WTC11 (cell line): Measurements from ENCODE around the gene PPID. TPM values are rescaled to one million over a fixed set of nuclear protein-coding genes. Genes with fewer than 3 reads are reported as not detected.
A peak's percentile ranks its signal among the peaks of the same experiment; 100 is the strongest.

Experiments
- ARID4B ChIP-seq: sonication (generic); formaldehyde crosslinking; IDR thresholded peaks from 2 replicates; pipeline ENCODE4 v1.8.0; 2023; ENCODE audit warnings: missing genetic modification reagents, mild to moderate bottlenecking, borderline replicate concordance
- CREB1 ChIP-seq: sonication (generic); formaldehyde crosslinking; IDR thresholded peaks from 2 replicates; pipeline ENCODE4 v1.8.0; 2023; ENCODE audit warnings: mild to moderate bottlenecking, missing genetic modification reagents
- E2F4 ChIP-seq: sonication (generic); formaldehyde crosslinking; IDR thresholded peaks from 2 replicates; pipeline ENCODE4 v1.8.1; 2022; ENCODE audit warnings: low read depth, mild to moderate bottlenecking, moderate library complexity, missing genetic modification reagents, borderline replicate concordance
- E2F5 ChIP-seq: sonication (generic); formaldehyde crosslinking; IDR thresholded peaks from 2 replicates; pipeline ENCODE4 v1.8.1; 2022; ENCODE audit warnings: mild to moderate bottlenecking, moderate library complexity, missing genetic modification reagents
- FOXK1 ChIP-seq: sonication (generic); formaldehyde crosslinking; IDR thresholded peaks from 2 replicates; pipeline ENCODE4 v1.8.0; 2022; ENCODE audit warnings: mild to moderate bottlenecking, moderate library complexity, missing genetic modification reagents
- GRHL2 ChIP-seq: fragments of 250-450 bp; sonication (Bioruptor Pico); IDR thresholded peaks from 2 replicates; pipeline ENCODE4 v1.8.0; 2022; ENCODE audit warnings: mild to moderate bottlenecking, moderate library complexity; ENCODE audit not compliant: insufficient replicate concordance, severe bottlenecking
- JUN ChIP-seq: sonication (generic); formaldehyde crosslinking; IDR thresholded peaks from 2 replicates; pipeline ENCODE4 v1.8.0; 2023; ENCODE audit warnings: mild to moderate bottlenecking, missing genetic modification reagents
- KAT7 ChIP-seq: sonication (generic); formaldehyde crosslinking; IDR thresholded peaks from 2 replicates; pipeline ENCODE4 v1.8.1; 2023; ENCODE audit warnings: missing genetic modification reagents, mild to moderate bottlenecking, borderline replicate concordance
- NFATC4 ChIP-seq: fragments of 250-450 bp; sonication (Bioruptor Pico); IDR thresholded peaks from 2 replicates; pipeline ENCODE4 v1.9.0; 2021; ENCODE audit warnings: mild to moderate bottlenecking
- OVOL2 ChIP-seq: fragments of 250-450 bp; sonication (Bioruptor Pico); IDR thresholded peaks from 2 replicates; pipeline ENCODE4 v1.9.0; 2021; ENCODE audit warnings: mild to moderate bottlenecking, borderline replicate concordance
- PRRX2 ChIP-seq: fragments of 250-450 bp; sonication (Bioruptor Pico); IDR thresholded peaks from 2 replicates; pipeline ENCODE4 v1.8.0; 2021; ENCODE audit warnings: mild to moderate bottlenecking
- TCF7 ChIP-seq: sonication (generic); formaldehyde crosslinking; IDR thresholded peaks from 2 replicates; pipeline ENCODE4 v1.8.0; 2022; ENCODE audit warnings: mild to moderate bottlenecking, low read depth, missing genetic modification reagents, moderate library complexity
- TP53 ChIP-seq: sonication (generic); formaldehyde crosslinking; IDR thresholded peaks from 2 replicates; pipeline ENCODE4 v1.8.1; 2023; ENCODE audit warnings: mild to moderate bottlenecking, missing genetic modification reagents
- ZBTB21 ChIP-seq: sonication (generic); formaldehyde crosslinking; IDR thresholded peaks from 2 replicates; pipeline ENCODE4 v1.8.1; 2023; ENCODE audit warnings: mild to moderate bottlenecking, missing genetic modification reagents, borderline replicate concordance
- ZNF671 ChIP-seq: fragments of 250-450 bp; sonication (Bioruptor Pico); IDR thresholded peaks from 2 replicates; pipeline ENCODE4 v1.8.0; 2021; ENCODE audit warnings: mild to moderate bottlenecking
- total RNA-seq: library from RNA; stranded (reverse); gene quantifications from 3 replicates; pipeline ENCODE4 v1.2.3, GENCODE V29; 2021
- TF ChIP-seq, protein P1 (sequence below): fragments of 250-450 bp; sonication (Bioruptor Pico); IDR thresholded peaks from 2 replicates; pipeline ENCODE4 v1.9.0; 2021; ENCODE audit warnings: mild to moderate bottlenecking, borderline replicate concordance
- TF ChIP-seq, protein P2 (sequence below): fragments of 250-450 bp; sonication (Bioruptor Pico); conservative IDR thresholded peaks from 2 replicates; pipeline ENCODE4 v1.9.0; 2021; ENCODE audit warnings: mild to moderate bottlenecking
- TF ChIP-seq, protein P3 (sequence below): fragments of 250-450 bp; sonication (Bioruptor Pico); IDR thresholded peaks from 2 replicates; pipeline ENCODE4 v1.8.0; 2021; ENCODE audit warnings: mild to moderate bottlenecking
- TF ChIP-seq, protein P4 (sequence below): sonication (generic); formaldehyde crosslinking; IDR thresholded peaks from 2 replicates; pipeline ENCODE4 v1.8.1; 2023; ENCODE audit warnings: mild to moderate bottlenecking, missing genetic modification reagents

Gene PPID
- total RNA-seq, 1 experiment from 2014 or later: 40.5 TPM

- TF ChIP-seq ZBTB21 (CRISPR knock-in tag) (peak; percentile 40; the same call in 1 of the 2 replicates), ZNF671 (no peak), NFATC4 (no peak), E2F4 (CRISPR knock-in tag) (no peak), E2F5 (CRISPR knock-in tag) (peak; percentile 49; the same call in 1 of the 2 replicates), JUN (CRISPR knock-in tag) (0 out of 2 replicates have a peak, but pooled peaks have one; percentile 63), TCF7 (CRISPR knock-in tag) (no peak), CREB1 (CRISPR knock-in tag) (peak; percentile 37; the same call in 1 of the 2 replicates), FOXK1 (CRISPR knock-in tag) (peak; percentile 89), PRRX2 (CRISPR knock-in tag) (no peak), ARID4B (CRISPR knock-in tag) (peak; percentile 42), KAT7 (no peak), OVOL2 (CRISPR knock-in tag) (no peak), TP53 (CRISPR knock-in tag) (0 out of 2 replicates have a peak, but pooled peaks have one; percentile 20), GRHL2 (CRISPR knock-in tag) (no peak)
- TF ChIP-seq, protein P1, sequence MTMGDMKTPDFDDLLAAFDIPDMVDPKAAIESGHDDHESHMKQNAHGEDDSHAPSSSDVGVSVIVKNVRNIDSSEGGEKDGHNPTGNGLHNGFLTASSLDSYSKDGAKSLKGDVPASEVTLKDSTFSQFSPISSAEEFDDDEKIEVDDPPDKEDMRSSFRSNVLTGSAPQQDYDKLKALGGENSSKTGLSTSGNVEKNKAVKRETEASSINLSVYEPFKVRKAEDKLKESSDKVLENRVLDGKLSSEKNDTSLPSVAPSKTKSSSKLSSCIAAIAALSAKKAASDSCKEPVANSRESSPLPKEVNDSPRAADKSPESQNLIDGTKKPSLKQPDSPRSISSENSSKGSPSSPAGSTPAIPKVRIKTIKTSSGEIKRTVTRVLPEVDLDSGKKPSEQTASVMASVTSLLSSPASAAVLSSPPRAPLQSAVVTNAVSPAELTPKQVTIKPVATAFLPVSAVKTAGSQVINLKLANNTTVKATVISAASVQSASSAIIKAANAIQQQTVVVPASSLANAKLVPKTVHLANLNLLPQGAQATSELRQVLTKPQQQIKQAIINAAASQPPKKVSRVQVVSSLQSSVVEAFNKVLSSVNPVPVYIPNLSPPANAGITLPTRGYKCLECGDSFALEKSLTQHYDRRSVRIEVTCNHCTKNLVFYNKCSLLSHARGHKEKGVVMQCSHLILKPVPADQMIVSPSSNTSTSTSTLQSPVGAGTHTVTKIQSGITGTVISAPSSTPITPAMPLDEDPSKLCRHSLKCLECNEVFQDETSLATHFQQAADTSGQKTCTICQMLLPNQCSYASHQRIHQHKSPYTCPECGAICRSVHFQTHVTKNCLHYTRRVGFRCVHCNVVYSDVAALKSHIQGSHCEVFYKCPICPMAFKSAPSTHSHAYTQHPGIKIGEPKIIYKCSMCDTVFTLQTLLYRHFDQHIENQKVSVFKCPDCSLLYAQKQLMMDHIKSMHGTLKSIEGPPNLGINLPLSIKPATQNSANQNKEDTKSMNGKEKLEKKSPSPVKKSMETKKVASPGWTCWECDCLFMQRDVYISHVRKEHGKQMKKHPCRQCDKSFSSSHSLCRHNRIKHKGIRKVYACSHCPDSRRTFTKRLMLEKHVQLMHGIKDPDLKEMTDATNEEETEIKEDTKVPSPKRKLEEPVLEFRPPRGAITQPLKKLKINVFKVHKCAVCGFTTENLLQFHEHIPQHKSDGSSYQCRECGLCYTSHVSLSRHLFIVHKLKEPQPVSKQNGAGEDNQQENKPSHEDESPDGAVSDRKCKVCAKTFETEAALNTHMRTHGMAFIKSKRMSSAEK (CRISPR knock-in tag): no peak
- TF ChIP-seq, protein P2, sequence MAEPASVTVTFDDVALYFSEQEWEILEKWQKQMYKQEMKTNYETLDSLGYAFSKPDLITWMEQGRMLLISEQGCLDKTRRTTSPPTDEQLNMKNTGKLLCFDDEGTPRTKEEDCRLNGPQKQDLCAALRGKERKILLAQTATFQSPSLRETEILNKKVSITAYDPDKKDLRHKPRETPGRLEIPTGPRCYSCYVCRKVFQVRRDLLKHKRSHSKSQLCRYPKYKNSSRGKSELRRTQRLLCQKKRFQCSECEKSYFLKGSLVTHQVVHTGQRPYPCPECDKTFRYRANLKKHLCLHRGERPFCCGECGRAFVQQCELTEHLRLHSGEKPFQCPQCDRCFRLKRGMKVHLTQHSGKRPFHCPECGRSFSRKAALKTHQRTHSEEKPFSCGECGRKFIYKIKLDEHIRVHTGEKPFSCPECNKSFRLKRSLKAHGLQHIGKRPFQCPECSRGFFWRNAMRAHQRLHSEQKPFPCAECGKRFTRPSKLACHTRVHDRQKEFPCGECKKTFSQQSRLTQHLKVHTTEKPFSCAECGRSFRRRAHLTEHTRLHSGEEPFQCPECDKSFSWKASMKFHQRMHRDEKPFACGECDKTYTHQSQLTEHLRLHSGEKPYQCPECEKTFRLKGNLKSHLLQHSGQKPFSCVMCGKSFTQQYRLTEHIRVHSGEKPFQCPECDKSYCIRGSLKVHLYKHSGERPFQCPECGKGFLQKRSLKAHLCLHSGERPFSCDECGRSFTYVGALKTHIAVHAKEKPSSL: no peak
- TF ChIP-seq, protein P3, sequence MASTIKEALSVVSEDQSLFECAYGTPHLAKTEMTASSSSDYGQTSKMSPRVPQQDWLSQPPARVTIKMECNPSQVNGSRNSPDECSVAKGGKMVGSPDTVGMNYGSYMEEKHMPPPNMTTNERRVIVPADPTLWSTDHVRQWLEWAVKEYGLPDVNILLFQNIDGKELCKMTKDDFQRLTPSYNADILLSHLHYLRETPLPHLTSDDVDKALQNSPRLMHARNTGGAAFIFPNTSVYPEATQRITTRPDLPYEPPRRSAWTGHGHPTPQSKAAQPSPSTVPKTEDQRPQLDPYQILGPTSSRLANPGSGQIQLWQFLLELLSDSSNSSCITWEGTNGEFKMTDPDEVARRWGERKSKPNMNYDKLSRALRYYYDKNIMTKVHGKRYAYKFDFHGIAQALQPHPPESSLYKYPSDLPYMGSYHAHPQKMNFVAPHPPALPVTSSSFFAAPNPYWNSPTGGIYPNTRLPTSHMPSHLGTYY (CRISPR knock-in tag): no peak
- TF ChIP-seq, protein P4, sequence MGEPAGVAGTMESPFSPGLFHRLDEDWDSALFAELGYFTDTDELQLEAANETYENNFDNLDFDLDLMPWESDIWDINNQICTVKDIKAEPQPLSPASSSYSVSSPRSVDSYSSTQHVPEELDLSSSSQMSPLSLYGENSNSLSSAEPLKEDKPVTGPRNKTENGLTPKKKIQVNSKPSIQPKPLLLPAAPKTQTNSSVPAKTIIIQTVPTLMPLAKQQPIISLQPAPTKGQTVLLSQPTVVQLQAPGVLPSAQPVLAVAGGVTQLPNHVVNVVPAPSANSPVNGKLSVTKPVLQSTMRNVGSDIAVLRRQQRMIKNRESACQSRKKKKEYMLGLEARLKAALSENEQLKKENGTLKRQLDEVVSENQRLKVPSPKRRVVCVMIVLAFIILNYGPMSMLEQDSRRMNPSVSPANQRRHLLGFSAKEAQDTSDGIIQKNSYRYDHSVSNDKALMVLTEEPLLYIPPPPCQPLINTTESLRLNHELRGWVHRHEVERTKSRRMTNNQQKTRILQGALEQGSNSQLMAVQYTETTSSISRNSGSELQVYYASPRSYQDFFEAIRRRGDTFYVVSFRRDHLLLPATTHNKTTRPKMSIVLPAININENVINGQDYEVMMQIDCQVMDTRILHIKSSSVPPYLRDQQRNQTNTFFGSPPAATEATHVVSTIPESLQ: no peak
Observed at GRCh38 chr4:158722917-158723793, at the start of gene PPID (continued).
